Measurements from ENCODE around the gene KLF16.

DNA sequence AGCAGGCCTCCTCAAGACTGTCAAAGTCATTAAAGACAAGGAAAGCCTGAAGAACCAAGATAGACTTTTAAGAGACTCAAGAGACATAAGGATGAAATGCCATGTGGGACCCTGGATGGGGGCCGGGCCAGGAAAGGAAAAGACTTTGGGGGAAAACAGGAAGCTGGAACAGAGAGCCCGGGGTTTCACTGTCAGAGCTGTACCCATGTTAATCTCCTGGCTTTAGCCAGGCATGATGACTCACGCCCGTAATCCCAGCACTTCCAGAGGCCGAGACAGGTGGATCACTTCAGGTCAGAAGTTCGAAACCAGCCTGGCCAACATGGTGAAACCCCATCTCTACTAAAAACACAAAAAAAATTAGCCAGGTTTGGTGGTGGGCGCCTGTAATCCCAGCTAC, 5.6 kb upstream of the KLF16 start:
- no peak for TF ChIP-seq USF2 (CRISPR knock-in tag; IDR thresholded peaks at IDR 0.05)
- TF ChIP-seq NFE2 (IDR thresholded peaks at IDR 0.05; ENCODE audit: low read depth), result no peak
- TF ChIP-seq ZBTB26 (CRISPR knock-in tag; IDR thresholded peaks at IDR 0.05), result no peak
